Esophagus squamous epithelium (tissue), 5 donors: Measurements from ENCODE around the gene EIF1B. TPM values are rescaled to one million over a fixed set of nuclear protein-coding genes. Genes with fewer than 3 reads are reported as not detected.
"Not testable (repeated sequence)": the region's sequence is repeated elsewhere in the genome, so short reads cannot be mapped to it uniquely, and the experiment has no call there.

Experiments used
- DNase-seq: peaks from one replicate; lab custom pipeline; 2025; lab: John Stamatoyannopoulos, UW
- H3K27ac ChIP-seq, 4 donors: fragments of 200-600 bp; sonication (generic); one replicate each; pipeline ENCODE4 v1.5.1; 2016 to 2019; ENCODE audit warnings: mild to moderate bottlenecking in 1 of 4
- H3K27me3 ChIP-seq, 4 donors: fragments of 200-600 bp; sonication (generic); 1 replicate in 3 of 4; 2 replicates in 1 of 4; pipeline versions ENCODE4 v1.5.1 to v1.6.0; 2017 to 2021; ENCODE audit warnings: antibody characterized with exemption in 1 of 4
- H3K36me3 ChIP-seq, 3 donors: fragments of 200-600 bp; sonication (generic); one replicate each; pipeline ENCODE4 v1.5.1; 2016 to 2019
- H3K4me1 ChIP-seq, 3 donors: fragments of 200-600 bp; sonication (generic); one replicate each; pipeline ENCODE4 v1.5.1; 2017 to 2019
- H3K4me3 ChIP-seq, 4 donors: fragments of 200-600 bp; sonication (generic); 1 replicate in 3 of 4; 2 replicates in 1 of 4; pipeline ENCODE4 v1.5.1; 2016 to 2019; ENCODE audit warnings: mild to moderate bottlenecking in 2 of 4, moderate library complexity in 1 of 4
- H3K9me3 ChIP-seq, 3 donors: fragments of 200-600 bp; sonication (generic); one replicate each; pipeline ENCODE4 v1.5.1; 2016 to 2019
- CTCF ChIP-seq, 6 experiments: fragments of 450-650 bp in 4 of 6; fragments of 200-600 bp in 2 of 6; sonication (generic) in 2 of 6; IDR thresholded peaks; one replicate each; pipeline ENCODE4 v1.5.1; 2016 to 2019; ENCODE audit warnings: antibody characterized with exemption in 6 of 6, mild to moderate bottlenecking in 4 of 6, moderate library complexity in 4 of 6
- POLR2A ChIP-seq, 4 donors: fragments of 450-650 bp; IDR thresholded peaks; one replicate each; pipeline ENCODE4 v1.6.1; 2017; ENCODE audit warnings: antibody characterized with exemption in 4 of 4, mild to moderate bottlenecking in 4 of 4, moderate library complexity in 3 of 4
- WGBS, 2 donors: methylation state at CpG; one replicate each; pipeline ENCODE4 v1.1.5; 2018; 5-methylcytosine and 5-hydroxymethylcytosine counted together
- intact Hi-C: fragments of 100-400 bp; cut with DNase I; formaldehyde crosslinking; loops from one replicate; pipeline ENCODE4 v1.15.0; 2022
- total RNA-seq, 4 donors: library from RNA; depleted of rRNA; stranded (reverse); fragments of >200 nt; gene quantifications; one replicate each; pipeline ENCODE4 v1.1.0, GENCODE V29; 2016
- donor health status: DM: yes; HTN: yes; CAD: no.

The EIF1B gene
- total RNA-seq, 4 donors from 2014 or later: 6.7 to 22.1 (median 9.3) TPM

- Histone ChIP-seq H3K4me1 (no peaks in the 10 kb centered on the region), H3K4me3 (no peak overlapping the region), H3K9me3 (no peaks in the 10 kb centered on the region), H3K36me3 (no peaks in the 10 kb centered on the region), H3K27ac (no peak overlapping the region), H3K27me3 (no peaks in the 10 kb centered on the region)
- no peak for DNase-seq
- WGBS, 2 donors: 95 to 100% methylated on average over 1 to 2 of the region's 2 CpGs
- no peak for TF ChIP-seq CTCF (IDR thresholded peaks at IDR 0.05)
- no peak for TF ChIP-seq POLR2A (IDR thresholded peaks at IDR 0.05)
- intact Hi-C loops: no loop called here
Measured at GRCh38 chr3:40268802-40269524, 40.5 kb upstream of the EIF1B start.

- Histone ChIP-seq H3K36me3 (no peaks in the 10 kb centered on the region), H3K4me1 (no peaks in the 10 kb centered on the region), H3K27ac (no peak overlapping the region), H3K27me3 (no peaks in the 10 kb centered on the region), H3K9me3 (no peaks in the 10 kb centered on the region), H3K4me3 (no peak overlapping the region)
- 0% methylated on average over 1 of the region's 1 CpG for WGBS, 2 donors
- intact Hi-C loops: no loop called here
- TF ChIP-seq CTCF (IDR thresholded peaks at IDR 0.05) (no peak), POLR2A (IDR thresholded peaks at IDR 0.05) (no peak)
- DNase-seq: no peak
Measured at GRCh38 chr3:40278791-40279190, 30.7 kb upstream of the EIF1B start.

GRCh38 chr3:40281995-40282394, 27.5 kb upstream of the EIF1B start:
- DNase-seq: no peak
- H3K4me1 ChIP-seq: no peaks in the 10 kb centered on the region
- no peak overlapping the region for H3K4me3 ChIP-seq
- no peaks in the 10 kb centered on the region for H3K36me3 ChIP-seq
- H3K27me3 ChIP-seq: no peaks in the 10 kb centered on the region
- WGBS, 2 donors: 45 to 63% methylated on average over 2 of the region's 2 CpGs
- TF ChIP-seq POLR2A (IDR thresholded peaks at IDR 0.05) (no peak), CTCF (IDR thresholded peaks at IDR 0.05) (no peak)
- H3K9me3 ChIP-seq: no peaks in the 10 kb centered on the region
- intact Hi-C loops: no loop called here
- no peak overlapping the region for H3K27ac ChIP-seq

DNA sequence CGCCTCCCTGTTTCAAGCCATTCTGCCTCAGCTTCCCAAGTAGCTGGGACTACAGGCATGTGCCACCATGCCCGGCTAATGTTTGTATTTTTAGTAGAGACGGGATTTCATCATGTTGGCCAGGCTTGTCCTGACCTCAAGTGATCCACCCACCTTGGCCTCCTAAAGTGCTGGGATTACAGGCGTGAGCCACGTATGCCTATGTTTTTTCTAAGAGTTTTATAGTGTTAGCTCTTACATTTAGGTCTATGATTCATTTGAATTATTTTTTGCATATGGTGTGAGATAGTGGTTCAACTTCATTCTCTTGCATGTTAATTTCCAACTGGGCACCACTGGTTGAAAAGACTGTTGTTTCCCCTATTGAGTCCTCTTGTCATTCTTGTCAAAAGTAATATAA, 26.4 kb upstream of the EIF1B start:
- WGBS, 2 donors: 64 to 70% methylated on average over 5 of the region's 5 CpGs
- intact Hi-C loops, H3K4me1 ChIP-seq, H3K4me3 ChIP-seq, DNase-seq, H3K27ac ChIP-seq, H3K27me3 ChIP-seq, H3K36me3 ChIP-seq, H3K9me3 ChIP-seq: not testable (repeated sequence)

GRCh38 chr3:40287248-40287647, 22.3 kb upstream of the EIF1B start:
- no peak for DNase-seq
- Histone ChIP-seq H3K36me3 (no peaks in the 10 kb centered on the region), H3K4me1 (no peaks in the 10 kb centered on the region), H3K9me3 (no peaks in the 10 kb centered on the region), H3K4me3 (no peak overlapping the region), H3K27me3 (no peaks in the 10 kb centered on the region), H3K27ac (no peak overlapping the region)
- WGBS, 2 donors: 62 to 71% methylated on average over 2 of the region's 2 CpGs
- no peak for TF ChIP-seq CTCF (IDR thresholded peaks at IDR 0.05)
- no peak for TF ChIP-seq POLR2A (IDR thresholded peaks at IDR 0.05)
- intact Hi-C loops: no loop called here
